H1 (cell line): ENCODE measurements around the gene LRRC4. TPM values are rescaled to one million over a fixed set of nuclear protein-coding genes. Genes with fewer than 3 reads are reported as not detected.

Experiments used
- CTCF ChIA-PET: fragments of 300-600 bp; sonication (Branson Sonifier 250); formaldehyde crosslinking; loops from one replicate; lab custom pipeline; 2021; ENCODE audit not compliant: partially characterized antibody; lab: Charles Lee
- POLR2A ChIA-PET: fragments of 300-600 bp; sonication (Branson Sonifier 250); formaldehyde crosslinking; loops from one replicate; lab custom pipeline; 2021; ENCODE audit warnings: inconsistent platforms; ENCODE audit not compliant: partially characterized antibody; lab: Charles Lee
- DNase-seq, 2 experiments: peaks; one replicate each; pipeline versions ENCODE4 v3.0.0 to v3.0.0-alpha.2; 2010 to 2022; ENCODE audit warnings: low spot score in 2 of 2, low read depth in 1 of 2, mixed read lengths in 1 of 2
- FAIRE-seq: peaks from 2 replicates; lab custom pipeline; 2011; peaks lifted over from hg19 to GRCh38; lab: Jason Lieb, UNC
- H2AFZ ChIP-seq: 2 replicates; pipeline ENCODE4 v1.8.1; 2012; ENCODE audit warnings: low read length, inconsistent platforms
- H2AK5ac ChIP-seq: 2 replicates; pipeline ENCODE4 v1.6.1; 2013; ENCODE audit warnings: low read depth, low read length
- H2BK120ac ChIP-seq: replicated peaks from 2 replicates; pipeline ENCODE3; 2013; ENCODE audit warnings: low read depth, low read length, inconsistent platforms
- H2BK12ac ChIP-seq: 2 replicates; pipeline ENCODE4 v1.6.1; 2013; ENCODE audit warnings: low read depth, low read length
- H2BK15ac ChIP-seq: 2 replicates; pipeline ENCODE4 v1.6.1; 2013; ENCODE audit warnings: low read length
- H2BK20ac ChIP-seq: 2 replicates; pipeline ENCODE4 v1.6.1; 2013; ENCODE audit warnings: low read length
- H2BK5ac ChIP-seq: 2 replicates; pipeline ENCODE4 v1.6.1; 2013; ENCODE audit warnings: low read depth, low read length
- H3K14ac ChIP-seq: 2 replicates; pipeline ENCODE4 v1.6.1; 2013; ENCODE audit warnings: inconsistent platforms; ENCODE audit not compliant: insufficient read length
- H3K18ac ChIP-seq: 2 replicates; pipeline ENCODE4 v1.6.1; 2013; ENCODE audit warnings: low read length; ENCODE audit errors: extremely low read depth
- H3K23ac ChIP-seq: 2 replicates; pipeline ENCODE4 v1.6.1; 2013; ENCODE audit warnings: inconsistent platforms; ENCODE audit not compliant: insufficient read length
- H3K23me2 ChIP-seq: 2 replicates; pipeline ENCODE4 v1.6.1; 2013; ENCODE audit warnings: low read depth, low read length
- H3K27ac ChIP-seq: 2 replicates; pipeline ENCODE4 v1.6.1; 2011; ENCODE audit warnings: low read depth, low read length, inconsistent platforms
- H3K27me3 ChIP-seq, 4 experiments: replicated peaks in 1 of 4; 1 replicate in 1 of 4; 2 replicates in 3 of 4; pipeline versions ENCODE4 v1.6.1 to v1.8.1; 2011 to 2013; ENCODE audit warnings: low read length in 3 of 4, mild to moderate bottlenecking in 3 of 4, inconsistent platforms in 2 of 4, mixed read lengths in 2 of 4, moderate library complexity in 1 of 4; ENCODE audit not compliant: control insufficient read depth in 3 of 4, insufficient read depth in 3 of 4; ENCODE audit errors: extremely low read depth in 1 of 4
- H3K36me3 ChIP-seq, 4 experiments: 2 replicates each; pipeline versions ENCODE4 v1.6.1 to v1.8.1; 2011 to 2013; ENCODE audit warnings: mild to moderate bottlenecking in 4 of 4, low read length in 3 of 4, moderate library complexity in 2 of 4, control low read depth in 1 of 4, inconsistent platforms in 1 of 4; ENCODE audit not compliant: insufficient read depth in 4 of 4, control insufficient read depth in 2 of 4
- H3K4ac ChIP-seq: replicated peaks from 2 replicates; pipeline ENCODE3; 2013; ENCODE audit warnings: low read length, low read depth, mixed read lengths, inconsistent platforms; ENCODE audit not compliant: insufficient read length
- H3K4me1 ChIP-seq, 4 experiments: replicated peaks in 1 of 4; 1 replicate in 1 of 4; 2 replicates in 3 of 4; pipeline versions ENCODE4 v1.6.1 to v1.8.1; 2011 to 2013; ENCODE audit warnings: low read length in 3 of 4, inconsistent platforms in 2 of 4, mixed read lengths in 1 of 4; ENCODE audit not compliant: insufficient read depth in 4 of 4, control insufficient read depth in 3 of 4
- H3K4me2 ChIP-seq, 2 experiments: 2 replicates each; pipeline versions ENCODE4 v1.6.1 to v1.8.1; 2011 to 2013; ENCODE audit warnings: low read depth in 2 of 2, low read length in 2 of 2, control low read depth in 1 of 2, inconsistent platforms in 1 of 2, mild to moderate bottlenecking in 1 of 2; ENCODE audit not compliant: insufficient read depth in 1 of 2
- H3K4me3 ChIP-seq, 4 experiments: fragments of 200-600, 300-600 bp in 1 of 4; sonication (generic), shearing (Covaris generic), sonication (Bioruptor Twin) in 1 of 4; 2 replicates each; pipeline versions ENCODE4 v1.5.1 to v1.8.1; 2011 to 2016; ENCODE audit warnings: low read length in 4 of 4, low read depth in 3 of 4, control low read depth in 2 of 4, inconsistent platforms in 2 of 4, mild to moderate bottlenecking in 2 of 4, mixed read lengths in 1 of 4, moderate library complexity in 1 of 4; ENCODE audit not compliant: insufficient read depth in 2 of 4; ENCODE audit errors: extremely low read depth in 1 of 4
- H3K56ac ChIP-seq: replicated peaks from 2 replicates; pipeline ENCODE3; 2013; ENCODE audit warnings: low read depth, mild to moderate bottlenecking, mixed read lengths, low read length, inconsistent platforms; ENCODE audit not compliant: insufficient read length
- H3K79me1 ChIP-seq: 2 replicates; pipeline ENCODE4 v1.6.1; 2013; ENCODE audit warnings: low read depth, low read length, control low read depth
- H3K79me2 ChIP-seq, 2 experiments: 2 replicates each; pipeline versions ENCODE4 v1.6.1 to v1.8.1; 2012 to 2013; ENCODE audit warnings: low read length in 2 of 2, mild to moderate bottlenecking in 2 of 2, inconsistent platforms in 1 of 2; ENCODE audit not compliant: insufficient read depth in 2 of 2, control insufficient read depth in 1 of 2
- H3K9ac ChIP-seq, 4 experiments: replicated peaks in 1 of 4; 1 replicate in 1 of 4; 2 replicates in 3 of 4; pipeline versions ENCODE4 v1.6.1 to v1.8.1; 2011 to 2013; ENCODE audit warnings: low read depth in 3 of 4, low read length in 3 of 4, control low read depth in 2 of 4, mild to moderate bottlenecking in 2 of 4, moderate library complexity in 2 of 4, inconsistent platforms in 1 of 4; ENCODE audit errors: extremely low read depth in 1 of 4
- H3K9me3 ChIP-seq, 2 experiments: 2 replicates each; pipeline versions ENCODE4 v1.6.1 to v1.8.1; 2012 to 2013; ENCODE audit warnings: mild to moderate bottlenecking in 2 of 2, moderate library complexity in 2 of 2, control low read depth in 1 of 2, inconsistent platforms in 1 of 2, low read depth in 1 of 2, low read length in 1 of 2, mixed read lengths in 1 of 2; ENCODE audit not compliant: insufficient read depth in 2 of 2
- H4K20me1 ChIP-seq, 2 experiments: replicated peaks in 1 of 2; 2 replicates each; pipeline versions ENCODE3 to v1.8.1; 2011 to 2013; ENCODE audit warnings: inconsistent platforms in 2 of 2, low read length in 2 of 2, mild to moderate bottlenecking in 1 of 2; ENCODE audit not compliant: insufficient read depth in 2 of 2, control insufficient read depth in 1 of 2
- H4K5ac ChIP-seq: 2 replicates; pipeline ENCODE4 v1.6.1; 2013; ENCODE audit warnings: low read length, low read depth, mixed read lengths, inconsistent platforms; ENCODE audit not compliant: insufficient read length
- H4K8ac ChIP-seq: 2 replicates; pipeline ENCODE4 v1.8.0; 2013; ENCODE audit warnings: mild to moderate bottlenecking, moderate library complexity, low read length, inconsistent platforms; ENCODE audit not compliant: insufficient read depth; ENCODE audit errors: extremely low read depth
- H4K91ac ChIP-seq: replicated peaks from 2 replicates; pipeline ENCODE3; 2013; ENCODE audit warnings: low read length, mixed read lengths, inconsistent platforms; ENCODE audit not compliant: insufficient read length
- WGBS, 2 experiments: shearing (Covaris generic) in 1 of 2; methylation state at CpG; one replicate each; pipeline versions ENCODE4 v1.1.6 to v1.1.7; 2013 to 2015; ENCODE audit warnings: low lambda C conversion rate in 2 of 2, mixed read lengths in 2 of 2, inconsistent platforms in 1 of 2, low coverage in 1 of 2, missing lambda C conversion rate in 1 of 2; ENCODE audit not compliant: insufficient replicate concordance in 2 of 2, insufficient coverage in 1 of 2, insufficient read length in 1 of 2; ENCODE audit errors: extremely low coverage in 1 of 2, missing lambda C conversion rate in 1 of 2; 5-methylcytosine and 5-hydroxymethylcytosine counted together
- polyA plus RNA-seq, 7 experiments: library from polyadenylated mRNA; depleted of rRNA in 3 of 7; stranded (reverse) in 5 of 7; unstranded in 2 of 7; fragments of >200 nt in 5 of 7; fragments of 200-250 nt in 2 of 7; gene quantifications; 1 replicate in 5 of 7; 2 replicates in 1 of 7; 4 replicates in 1 of 7; pipeline versions ENCODE4 v1.2.1 to v1.2.3, GENCODE V29; 2011 to 2013; ENCODE audit warnings: missing spikeins in 2 of 7, mixed read lengths in 2 of 7
- total RNA-seq: library from RNA; stranded (reverse); fragmentation: NEBNext Ultra II Directional; extraction: Animal tissue kit (Norgen Biotek cat#: 25700); gene quantifications from 2 replicates; pipeline ENCODE4 v1.2.1, GENCODE V29; 2021

LRRC4 gene
- total and polyA plus RNA-seq, 2 of the 8 experiments (the other 6 are each of a cell fraction or from before 2014, with no cell fraction given) = 13.4 to 16.4 TPM

DNA sequence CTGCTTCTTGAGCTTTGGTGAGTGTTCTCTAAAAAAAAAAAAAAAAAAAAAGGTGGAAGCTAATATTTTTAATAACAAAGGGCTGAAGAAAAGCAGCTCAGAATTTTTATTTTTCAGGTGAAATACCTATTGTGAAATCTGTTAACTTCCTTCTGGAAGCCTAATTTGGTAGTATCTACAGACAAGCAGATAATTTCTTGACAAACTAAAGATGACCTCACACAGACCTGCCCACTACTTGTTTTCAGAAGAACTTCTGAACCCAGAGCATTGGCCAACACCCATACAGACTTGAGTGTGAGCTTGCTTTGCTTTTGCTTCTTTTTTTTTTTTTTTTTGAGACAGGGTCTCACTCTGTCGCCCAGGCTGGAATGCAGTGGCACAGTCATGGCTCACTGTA lies 31.2 kb downstream of the LRRC4 start:
- no peak for DNase-seq
- H3K4me3 ChIP-seq = no peak overlapping the region
- no peak overlapping the region for H3K9ac ChIP-seq
- H3K79me1 ChIP-seq = peaks cover 4% of the 10 kb centered on the region; the same call in 1 of the 2 replicates
- WGBS, 2 experiments = 100% methylated on average over 1 of the region's 1 CpG; no CpG with 5 or more reads in 1 of the 2 experiments
- peaks cover 0 to 4% of the 10 kb centered on the region in 2 experiments for H4K20me1 ChIP-seq
- no peak overlapping the region for H3K14ac ChIP-seq
- H4K5ac ChIP-seq = no peak overlapping the region
- H3K23ac ChIP-seq = no peak overlapping the region
- ChIA-PET POLR2A (interaction anchor here (0.8 to 0.9 kb wide), 2 partner anchors 15 to 338 kb away, joined by 3 read pairs; no protein-coding TSS in a partner anchor), CTCF (interaction anchor here (0.6 to 2.3 kb wide), 8 partner anchors 9 to 292 kb away, joined by 3 to 13 read pairs (median 4); no protein-coding TSS in a partner anchor)
- H3K27me3 ChIP-seq = no peaks in the 10 kb centered on the region
- no peaks in the 10 kb centered on the region for H3K23me2 ChIP-seq
- no peak overlapping the region for H3K27ac ChIP-seq
- H3K18ac ChIP-seq = no peak overlapping the region
- H4K8ac ChIP-seq = no peak overlapping the region
- no peak overlapping the region for H4K91ac ChIP-seq
- no peak for FAIRE-seq
- H3K4me1 ChIP-seq = peaks cover 2 to 15% (median 8%) of the 10 kb centered on the region in 4 experiments; a peak in 5 of 7 replicates
- no peak overlapping the region for H2BK15ac ChIP-seq
- H2BK20ac ChIP-seq = no peak overlapping the region
- H2BK120ac ChIP-seq = no peak overlapping the region
- H3K4me2 ChIP-seq = no peak overlapping the region
- H2AK5ac ChIP-seq = no peak overlapping the region
- no peak overlapping the region for H3K4ac ChIP-seq
- H2BK5ac ChIP-seq = no peak overlapping the region
- no peak overlapping the region for H2AFZ ChIP-seq
- no peak overlapping the region for H3K56ac ChIP-seq
- H3K79me2 ChIP-seq = no peaks in the 10 kb centered on the region
- H3K36me3 ChIP-seq = no peaks in the 10 kb centered on the region
- no peak overlapping the region for H2BK12ac ChIP-seq
- H3K9me3 ChIP-seq = no peaks in the 10 kb centered on the region
